ENCODE measurements around the gene TAAR1. TPM values are rescaled to one million over a fixed set of nuclear protein-coding genes. Genes with fewer than 3 reads are reported as not detected.
A peak's percentile ranks its signal among the peaks of the same experiment; 100 is the strongest.

Gene TAAR1
- total RNA-seq, 1 donor = not detected

DNA sequence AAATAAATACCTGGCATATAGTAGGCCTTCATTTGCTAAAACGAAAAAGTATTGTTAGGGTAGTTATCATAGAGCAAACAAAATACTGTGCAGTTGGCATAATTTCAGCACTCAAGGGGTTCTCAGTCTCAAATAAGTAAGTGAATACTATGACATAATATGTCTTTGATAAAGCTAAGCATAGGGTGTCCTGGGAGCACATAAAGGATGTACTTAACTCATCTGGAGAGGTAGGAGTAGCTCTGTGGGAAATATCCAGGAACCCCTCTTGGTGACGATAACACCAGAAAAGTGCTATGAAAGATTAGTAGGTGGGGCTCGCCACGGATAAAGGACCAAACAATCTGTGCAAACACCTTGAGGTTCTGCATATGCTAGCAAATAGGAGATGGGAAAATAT, 31.7 kb upstream of the TAAR1 start:
- TF ChIP-seq, protein P1, sequence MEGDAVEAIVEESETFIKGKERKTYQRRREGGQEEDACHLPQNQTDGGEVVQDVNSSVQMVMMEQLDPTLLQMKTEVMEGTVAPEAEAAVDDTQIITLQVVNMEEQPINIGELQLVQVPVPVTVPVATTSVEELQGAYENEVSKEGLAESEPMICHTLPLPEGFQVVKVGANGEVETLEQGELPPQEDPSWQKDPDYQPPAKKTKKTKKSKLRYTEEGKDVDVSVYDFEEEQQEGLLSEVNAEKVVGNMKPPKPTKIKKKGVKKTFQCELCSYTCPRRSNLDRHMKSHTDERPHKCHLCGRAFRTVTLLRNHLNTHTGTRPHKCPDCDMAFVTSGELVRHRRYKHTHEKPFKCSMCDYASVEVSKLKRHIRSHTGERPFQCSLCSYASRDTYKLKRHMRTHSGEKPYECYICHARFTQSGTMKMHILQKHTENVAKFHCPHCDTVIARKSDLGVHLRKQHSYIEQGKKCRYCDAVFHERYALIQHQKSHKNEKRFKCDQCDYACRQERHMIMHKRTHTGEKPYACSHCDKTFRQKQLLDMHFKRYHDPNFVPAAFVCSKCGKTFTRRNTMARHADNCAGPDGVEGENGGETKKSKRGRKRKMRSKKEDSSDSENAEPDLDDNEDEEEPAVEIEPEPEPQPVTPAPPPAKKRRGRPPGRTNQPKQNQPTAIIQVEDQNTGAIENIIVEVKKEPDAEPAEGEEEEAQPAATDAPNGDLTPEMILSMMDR (IDR thresholded peaks at IDR 0.05; ENCODE audit: extremely low read depth, low read depth, low read length) = no peak
- Histone ChIP-seq H3K4me2 (ENCODE audit: insufficient read depth, low read length) (no peak overlapping the region), H4K20me1 (ENCODE audit: insufficient read depth, low read length) (no peaks in the 10 kb centered on the region), H3K27ac (ENCODE audit: low read depth, low read length) (no peak overlapping the region), H3K9me3 (ENCODE audit: low read depth, low read length) (no peaks in the 10 kb centered on the region), H2AFZ (ENCODE audit: low read length) (no peak overlapping the region), H3K27me3 (ENCODE audit: insufficient read depth, low read length) (no peaks in the 10 kb centered on the region), H3K36me3 (ENCODE audit: insufficient read depth, low read length) (no peaks in the 10 kb centered on the region), H3K4me1 (ENCODE audit: insufficient read depth, low read length) (peaks cover 5% of the 10 kb centered on the region), H3K79me2 (ENCODE audit: insufficient read depth, low read length) (no peaks in the 10 kb centered on the region), H3K4me3 (ENCODE audit: insufficient read depth, low read length) (no peak overlapping the region)
- no peak for DNase-seq (ENCODE audit: insufficient read length, low spot score, missing footprints)

DNA sequence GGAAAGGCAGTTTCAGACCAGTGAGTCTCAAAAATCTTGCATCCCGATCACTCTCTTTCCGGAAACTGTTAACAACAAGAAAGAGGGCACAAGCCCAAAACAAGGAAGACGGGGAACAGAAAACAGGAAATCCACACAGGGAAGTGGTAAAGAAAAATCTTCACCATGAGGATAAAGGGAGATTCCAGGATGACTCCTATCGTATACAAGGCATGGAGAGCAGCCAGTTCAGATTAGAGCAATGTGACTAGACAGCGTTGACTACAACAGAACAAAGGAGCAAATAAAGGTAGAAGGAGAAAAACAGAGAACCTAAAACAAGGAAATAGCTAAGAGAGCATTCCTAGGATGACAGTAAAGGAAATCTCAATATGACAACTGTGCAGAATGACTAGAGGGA, 28.3 kb upstream of the TAAR1 start:
- Histone ChIP-seq H3K9me3 (ENCODE audit: low read depth, low read length) (no peaks in the 10 kb centered on the region), H3K27me3 (ENCODE audit: insufficient read depth, low read length) (no peaks in the 10 kb centered on the region), H3K4me2 (ENCODE audit: insufficient read depth, low read length) (peak overlapping the region; percentile 52), H3K4me1 (ENCODE audit: insufficient read depth, low read length) (peaks cover 15% of the 10 kb centered on the region), H3K4me3 (ENCODE audit: insufficient read depth, low read length) (peak overlapping the region; percentile 24), H2AFZ (ENCODE audit: low read length) (peak overlapping the region; percentile 43), H3K27ac (ENCODE audit: low read depth, low read length) (no peak overlapping the region), H4K20me1 (ENCODE audit: insufficient read depth, low read length) (no peaks in the 10 kb centered on the region), H3K79me2 (ENCODE audit: insufficient read depth, low read length) (no peaks in the 10 kb centered on the region), H3K36me3 (ENCODE audit: insufficient read depth, low read length) (no peaks in the 10 kb centered on the region)
- TF ChIP-seq, protein P1 (IDR thresholded peaks at IDR 0.05; ENCODE audit: extremely low read depth, low read depth, low read length) = no peak
- peak; percentile 23 for DNase-seq (ENCODE audit: insufficient read length, low spot score, missing footprints)

GRCh38 chr6:132686531-132686930, 27.5 kb upstream of the TAAR1 start:
- TF ChIP-seq, protein P1 (IDR thresholded peaks at IDR 0.05; ENCODE audit: extremely low read depth, low read depth, low read length) = no peak
- no peak overlapping the region for H3K4me2 ChIP-seq (ENCODE audit: insufficient read depth, low read length)

GRCh38 chr6:132685009-132685408, 26.0 kb upstream of the TAAR1 start:
- Histone ChIP-seq H3K4me1 (ENCODE audit: insufficient read depth, low read length) (peaks cover 15% of the 10 kb centered on the region), H3K27ac (ENCODE audit: low read depth, low read length) (no peak overlapping the region), H3K36me3 (ENCODE audit: insufficient read depth, low read length) (no peaks in the 10 kb centered on the region), H4K20me1 (ENCODE audit: insufficient read depth, low read length) (no peaks in the 10 kb centered on the region), H3K79me2 (ENCODE audit: insufficient read depth, low read length) (no peaks in the 10 kb centered on the region), H3K4me3 (ENCODE audit: insufficient read depth, low read length) (no peak overlapping the region), H3K9me3 (ENCODE audit: low read depth, low read length) (no peaks in the 10 kb centered on the region), H3K27me3 (ENCODE audit: insufficient read depth, low read length) (no peaks in the 10 kb centered on the region), H2AFZ (ENCODE audit: low read length) (no peak overlapping the region), H3K4me2 (ENCODE audit: insufficient read depth, low read length) (no peak overlapping the region)
- DNase-seq (ENCODE audit: insufficient read length, low spot score, missing footprints) = no peak
- TF ChIP-seq, protein P1 (IDR thresholded peaks at IDR 0.05; ENCODE audit: extremely low read depth, low read depth, low read length) = no peak

More at GRCh38 chr6:132686531-132686930, 27.5 kb upstream of the TAAR1 start:
- no peaks in the 10 kb centered on the region for H3K79me2 ChIP-seq (ENCODE audit: insufficient read depth, low read length)
- H4K20me1 ChIP-seq (ENCODE audit: insufficient read depth, low read length) = no peaks in the 10 kb centered on the region
- no peaks in the 10 kb centered on the region for H3K36me3 ChIP-seq (ENCODE audit: insufficient read depth, low read length)
- H3K4me1 ChIP-seq (ENCODE audit: insufficient read depth, low read length) = peaks cover 15% of the 10 kb centered on the region
- no peaks in the 10 kb centered on the region for H3K9me3 ChIP-seq (ENCODE audit: low read depth, low read length)
- H2AFZ ChIP-seq (ENCODE audit: low read length) = no peak overlapping the region
- H3K27me3 ChIP-seq (ENCODE audit: insufficient read depth, low read length) = no peaks in the 10 kb centered on the region
- no peak overlapping the region for H3K4me3 ChIP-seq (ENCODE audit: insufficient read depth, low read length)
- no peak for DNase-seq (ENCODE audit: insufficient read length, low spot score, missing footprints)
- no peak overlapping the region for H3K27ac ChIP-seq (ENCODE audit: low read depth, low read length)
